Peyer's patch (tissue), 4 donors: ENCODE data around the gene ATL2.

Experiments
- CTCF ChIP-seq, 6 experiments: fragments of 450-650 bp in 4 of 6; fragments of 200-600 bp in 2 of 6; sonication (generic) in 1 of 6; IDR thresholded peaks; one replicate each; pipeline ENCODE4 v1.5.1; 2017 to 2019; ENCODE audit warnings: antibody characterized with exemption in 6 of 6, mild to moderate bottlenecking in 3 of 6, moderate library complexity in 1 of 6
- POLR2A ChIP-seq, 2 donors: fragments of 450-650 bp; IDR thresholded peaks; one replicate each; pipeline ENCODE4 v1.5.1; 2017; ENCODE audit warnings: antibody characterized with exemption in 2 of 2, mild to moderate bottlenecking in 2 of 2, moderate library complexity in 2 of 2

GRCh38 chr2:38308821-38309220 is 68.3 kb downstream of the ATL2 start:
- TF ChIP-seq CTCF (IDR thresholded peaks at IDR 0.05) = no peak
- no peak for TF ChIP-seq POLR2A (IDR thresholded peaks at IDR 0.05)
